ENCODE data around the gene DHFR. TPM values are rescaled to one million over a fixed set of nuclear protein-coding genes. Genes with fewer than 3 reads are reported as not detected.
A peak's percentile ranks its signal among the peaks of the same experiment; 100 is the strongest.

The DHFR gene
- total and polyA plus RNA-seq, 2 donors (not counting 1 experiment from before 2014, with no cell fraction given), result 8.5 to 12.6 TPM

DNA sequence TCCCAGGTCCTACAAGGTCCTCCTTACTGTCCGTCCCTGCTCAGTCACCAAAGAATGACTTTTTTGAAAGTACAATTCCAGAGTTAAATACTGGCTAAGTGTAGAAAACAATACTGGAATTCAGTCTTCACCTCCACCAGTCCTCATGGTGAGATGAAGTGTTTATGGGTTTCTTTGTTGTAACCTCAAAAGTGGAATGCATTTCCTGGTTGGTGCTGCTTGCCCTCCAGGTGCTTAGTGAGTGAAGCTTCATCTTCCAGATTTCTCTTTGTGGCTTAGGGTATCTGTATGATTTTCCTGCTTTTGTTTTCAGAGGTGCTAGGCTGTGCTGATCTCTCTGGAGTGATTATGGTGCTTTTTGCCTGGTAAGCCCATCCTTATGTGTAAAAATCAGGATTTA lies 49.4 kb upstream of the DHFR start:
- Histone ChIP-seq H3K4me3 (ENCODE audit: control extremely low read depth in 1 of 5, extremely low read depth in 1 of 5, insufficient read depth in 1 of 5, low read depth in 2 of 5, low read length in 4 of 5) (no peak overlapping the region), H3K9me3 (ENCODE audit: control extremely low read depth in 1 of 3, control insufficient read depth in 2 of 3, insufficient read depth in 1 of 3, low read length in 2 of 3) (peaks cover 0 to 8% (median 0%) of the 10 kb centered on the region in 3 donors), H3K27ac (ENCODE audit: low read length in 2 of 2) (no peak overlapping the region), H4K20me1 (ENCODE audit: control insufficient read depth, insufficient read depth, low read length, poor library complexity, severe bottlenecking) (no peaks in the 10 kb centered on the region), H3K36me3 (replicated peaks in 1 of 2; ENCODE audit: control extremely low read depth in 1 of 2, control insufficient read depth in 1 of 2, extremely low read depth in 1 of 2, insufficient read depth in 2 of 2, low read length in 1 of 2) (peaks cover 7 to 8% of the 10 kb centered on the region in 2 experiments), H2AFZ (ENCODE audit: insufficient read depth, low read depth, low read length, poor library complexity, severe bottlenecking) (no peak overlapping the region), H3K27me3 (replicated peaks in 1 of 4; ENCODE audit: control extremely low read depth in 1 of 4, control insufficient read depth in 3 of 4, insufficient read depth in 4 of 4, low read length in 3 of 4) (no peaks in the 10 kb centered on the region), H3K9ac (ENCODE audit: low read length) (no peak overlapping the region), H3K4me2 (replicated peaks; ENCODE audit: low read depth, low read length, poor library complexity, severe bottlenecking) (peak overlapping the region; percentile 36), H3K4me1 (ENCODE audit: control insufficient read depth in 2 of 2, insufficient read depth in 2 of 2, low read length in 2 of 2) (peaks cover 12% of the 10 kb centered on the region in 2 donors), H3K79me2 (ENCODE audit: control insufficient read depth, insufficient read depth, low read length) (no peaks in the 10 kb centered on the region)
- ChIA-PET CTCF (no interaction called here), POLR2A (no interaction called here)
- H3K27ac Mint-ChIP-seq, result no peak overlapping the region
- peaks cover 23% of the 10 kb centered on the region for H3K4me1 Mint-ChIP-seq
- DNase-seq, result no peak
- H3K9me3 Mint-ChIP-seq (ENCODE audit: insufficient read depth), result no peaks in the 10 kb centered on the region
- WGBS (ENCODE audit: insufficient coverage), result no CpG with 5 or more reads among the region's 1 CpG
- TF ChIP-seq, protein P1, sequence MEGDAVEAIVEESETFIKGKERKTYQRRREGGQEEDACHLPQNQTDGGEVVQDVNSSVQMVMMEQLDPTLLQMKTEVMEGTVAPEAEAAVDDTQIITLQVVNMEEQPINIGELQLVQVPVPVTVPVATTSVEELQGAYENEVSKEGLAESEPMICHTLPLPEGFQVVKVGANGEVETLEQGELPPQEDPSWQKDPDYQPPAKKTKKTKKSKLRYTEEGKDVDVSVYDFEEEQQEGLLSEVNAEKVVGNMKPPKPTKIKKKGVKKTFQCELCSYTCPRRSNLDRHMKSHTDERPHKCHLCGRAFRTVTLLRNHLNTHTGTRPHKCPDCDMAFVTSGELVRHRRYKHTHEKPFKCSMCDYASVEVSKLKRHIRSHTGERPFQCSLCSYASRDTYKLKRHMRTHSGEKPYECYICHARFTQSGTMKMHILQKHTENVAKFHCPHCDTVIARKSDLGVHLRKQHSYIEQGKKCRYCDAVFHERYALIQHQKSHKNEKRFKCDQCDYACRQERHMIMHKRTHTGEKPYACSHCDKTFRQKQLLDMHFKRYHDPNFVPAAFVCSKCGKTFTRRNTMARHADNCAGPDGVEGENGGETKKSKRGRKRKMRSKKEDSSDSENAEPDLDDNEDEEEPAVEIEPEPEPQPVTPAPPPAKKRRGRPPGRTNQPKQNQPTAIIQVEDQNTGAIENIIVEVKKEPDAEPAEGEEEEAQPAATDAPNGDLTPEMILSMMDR (IDR thresholded peaks at IDR 0.05), result no peak
- TF ChIP-seq EZH2 (IDR thresholded peaks at IDR 0.05; ENCODE audit: borderline replicate concordance, insufficient read depth, low read depth, low read length, poor library complexity, severe bottlenecking), result no peak
- no peaks in the 10 kb centered on the region for H3K27me3 Mint-ChIP-seq
- peak overlapping the region; percentile 37 for H3K4me3 Mint-ChIP-seq
- intact Hi-C loops (cut with micrococcal nuclease), result no loop called here
- no peak for ATAC-seq (ENCODE audit: low read depth)

- peaks cover 0 to 8% (median 0%) of the 10 kb centered on the region in 3 donors for H3K9me3 ChIP-seq (ENCODE audit: control extremely low read depth in 1 of 3, control insufficient read depth in 2 of 3, insufficient read depth in 1 of 3, low read length in 2 of 3)
- no peak for DNase-seq
- Mint-ChIP-seq H3K9me3 (ENCODE audit: insufficient read depth) (no peaks in the 10 kb centered on the region), H3K27me3 (no peaks in the 10 kb centered on the region), H3K4me1 (peaks cover 23% of the 10 kb centered on the region), H3K27ac (no peak overlapping the region), H3K4me3 (peak overlapping the region; percentile 37)
- no peak overlapping the region for H2AFZ ChIP-seq (ENCODE audit: insufficient read depth, low read depth, low read length, poor library complexity, severe bottlenecking)
- H4K20me1 ChIP-seq (ENCODE audit: control insufficient read depth, insufficient read depth, low read length, poor library complexity, severe bottlenecking), result no peaks in the 10 kb centered on the region
- 25% methylated on average over 4 of the region's 5 CpGs for WGBS (ENCODE audit: insufficient coverage)
- no peaks in the 10 kb centered on the region for H3K27me3 ChIP-seq (replicated peaks in 1 of 4; ENCODE audit: control extremely low read depth in 1 of 4, control insufficient read depth in 3 of 4, insufficient read depth in 4 of 4, low read length in 3 of 4)
- ChIA-PET POLR2A (no interaction called here), CTCF (no interaction called here)
- peaks cover 12% of the 10 kb centered on the region in 2 donors for H3K4me1 ChIP-seq (ENCODE audit: control insufficient read depth in 2 of 2, insufficient read depth in 2 of 2, low read length in 2 of 2)
- no peak overlapping the region for H3K27ac ChIP-seq (ENCODE audit: low read length in 2 of 2)
- H3K36me3 ChIP-seq (replicated peaks in 1 of 2; ENCODE audit: control extremely low read depth in 1 of 2, control insufficient read depth in 1 of 2, extremely low read depth in 1 of 2, insufficient read depth in 2 of 2, low read length in 1 of 2), result peaks cover 7 to 8% of the 10 kb centered on the region in 2 experiments
- no peak overlapping the region for H3K4me3 ChIP-seq (ENCODE audit: control extremely low read depth in 1 of 5, extremely low read depth in 1 of 5, insufficient read depth in 1 of 5, low read depth in 2 of 5, low read length in 4 of 5)
- TF ChIP-seq, protein P1 (IDR thresholded peaks at IDR 0.05), result no peak
- no peak for TF ChIP-seq EZH2 (IDR thresholded peaks at IDR 0.05; ENCODE audit: borderline replicate concordance, insufficient read depth, low read depth, low read length, poor library complexity, severe bottlenecking)
- no peak overlapping the region for H3K9ac ChIP-seq (ENCODE audit: low read length)
- ATAC-seq (ENCODE audit: low read depth), result no peak
- H3K79me2 ChIP-seq (ENCODE audit: control insufficient read depth, insufficient read depth, low read length), result no peaks in the 10 kb centered on the region
- peak overlapping the region; percentile 36 for H3K4me2 ChIP-seq (replicated peaks; ENCODE audit: low read depth, low read length, poor library complexity, severe bottlenecking)
- intact Hi-C loops (cut with micrococcal nuclease), result no loop called here
Observed at GRCh38 chr5:80703747-80704146, 49.0 kb upstream of the DHFR start.

Data from B cell (primary cell).